ENCODE measurements around the gene AQP10. TPM values are rescaled to one million over a fixed set of nuclear protein-coding genes. Genes with fewer than 3 reads are reported as not detected.

The AQP10 gene
- total and polyA plus RNA-seq, 10 of the 15 experiments (the other 5 are each of a cell fraction or from before 2014, with no cell fraction given) = not detected

GRCh38 chr1:154324669-154325582 is 4.0 kb downstream of the AQP10 start, which contains the start of gene ATP8B2 (continued):
- TF ChIP-seq ZNF592 (IDR thresholded peaks at IDR 0.05) (0 out of 2 replicates have a peak, but pooled peaks have one; percentile 12), DPF2 (IDR thresholded peaks at IDR 0.05) (no peak), NFYB (IDR thresholded peaks at IDR 0.05; ENCODE audit: insufficient read depth, low read depth, low read length) (no peak), BRCA1 (IDR thresholded peaks at IDR 0.05; ENCODE audit: low read depth, low read length) (no peak), EP300 (IDR thresholded peaks at IDR 0.05; ENCODE audit: borderline replicate concordance in 1 of 2, control insufficient read depth in 1 of 2, low read depth in 2 of 2, low read length in 2 of 2) (no peak), IKZF2 (IDR thresholded peaks at IDR 0.05) (no peak; a peak in 2 of 4 replicates), PBX3 (IDR thresholded peaks at IDR 0.05; ENCODE audit: insufficient replicate concordance, low read depth, low read length) (no peak), HCFC1 (IDR thresholded peaks at IDR 0.05; ENCODE audit: low read length) (peak; percentile 40; the same call in 1 of the 2 replicates), MXI1 (IDR thresholded peaks at IDR 0.05; ENCODE audit: low read depth, low read length) (no peak), STAT1 (conservative IDR thresholded peaks at IDR 0.05) (no peak), RUNX3 (IDR thresholded peaks at IDR 0.05; ENCODE audit: low read length) (peak; percentile 63), ATF3 (IDR thresholded peaks at IDR 0.05; ENCODE audit: borderline replicate concordance, extremely low read depth, low read depth, low read length) (no peak), TCF7 (IDR thresholded peaks at IDR 0.05; ENCODE audit: borderline replicate concordance) (no peak), EGR1 (IDR thresholded peaks at IDR 0.05; ENCODE audit: borderline replicate concordance in 1 of 2, low read depth in 2 of 2, low read length in 2 of 2) (0 out of 3 replicates have a peak, but pooled peaks of 1 of the 2 experiments have one; percentile 33), CREB1 (IDR thresholded peaks at IDR 0.05; ENCODE audit: low read depth) (peak; percentile 57; the same call in 1 of the 2 replicates), PML (IDR thresholded peaks at IDR 0.05; ENCODE audit: low read length) (no peak), SMC3 (IDR thresholded peaks at IDR 0.05; ENCODE audit: borderline replicate concordance, low read length) (peak; percentile 54), BHLHE40 (IDR thresholded peaks at IDR 0.05; ENCODE audit: borderline replicate concordance in 1 of 2, low read depth in 2 of 2, low read length in 1 of 2) (0 out of 4 replicates have a peak, but pooled peaks of 1 of the 2 experiments have one; percentile 17), ATF2 (IDR thresholded peaks at IDR 0.05; ENCODE audit: low read length) (no peak), TCF12 (IDR thresholded peaks at IDR 0.05; ENCODE audit: low read depth, low read length) (0 out of 2 replicates have a peak, but pooled peaks have one; percentile 28)

Data from GM12878 (cell line).